H9 (cell line): ENCODE results near the gene CTXN1. TPM values are rescaled to one million over a fixed set of nuclear protein-coding genes. Genes with fewer than 3 reads are reported as not detected.

Source experiments
- DNase-seq: peaks from one replicate; pipeline ENCODE4 v3.0.0-alpha.2; 2017
- H2AFZ ChIP-seq: one replicate; pipeline ENCODE4 v1.6.1; 2013; ENCODE audit warnings: mild to moderate bottlenecking, low read length, control low read depth, moderate library complexity
- H2AK5ac ChIP-seq: 2 replicates; pipeline ENCODE4 v1.6.1; 2013; ENCODE audit warnings: low read length, control low read depth, mixed read lengths; ENCODE audit not compliant: insufficient read length
- H2BK120ac ChIP-seq: one replicate; pipeline ENCODE4 v1.6.1; 2013; ENCODE audit warnings: low read depth, mild to moderate bottlenecking, low read length, control low read depth, inconsistent platforms; ENCODE audit not compliant: poor library complexity, severe bottlenecking
- H2BK12ac ChIP-seq: 2 replicates; pipeline ENCODE4 v1.6.1; 2013; ENCODE audit warnings: low read length, control low read depth, mixed read lengths, low read depth; ENCODE audit not compliant: insufficient read length
- H2BK15ac ChIP-seq: 2 replicates; pipeline ENCODE4 v1.6.1; 2013; ENCODE audit warnings: low read depth, low read length, control low read depth
- H2BK20ac ChIP-seq: one replicate; pipeline ENCODE4 v1.6.1; 2013; ENCODE audit warnings: low read depth, mild to moderate bottlenecking, low read length, control low read depth, inconsistent platforms; ENCODE audit not compliant: poor library complexity, severe bottlenecking
- H2BK5ac ChIP-seq: 2 replicates; pipeline ENCODE4 v1.6.1; 2013; ENCODE audit warnings: low read length, control low read depth, mixed read lengths; ENCODE audit not compliant: insufficient read length
- H3K14ac ChIP-seq: 2 replicates; pipeline ENCODE4 v1.6.1; 2013; ENCODE audit warnings: low read length, control low read depth; ENCODE audit not compliant: insufficient read depth
- H3K18ac ChIP-seq: 2 replicates; pipeline ENCODE4 v1.6.1; 2013; ENCODE audit warnings: low read depth, mild to moderate bottlenecking, mixed read lengths, low read length, control low read depth; ENCODE audit not compliant: insufficient read length
- H3K23ac ChIP-seq: 2 replicates; pipeline ENCODE4 v1.6.1; 2013; ENCODE audit warnings: low read length, control low read depth, mixed read lengths, low read depth; ENCODE audit not compliant: insufficient read length
- H3K23me2 ChIP-seq: 2 replicates; pipeline ENCODE4 v1.6.1; 2013; ENCODE audit warnings: low read depth, mild to moderate bottlenecking, mixed read lengths, low read length, control low read depth; ENCODE audit not compliant: insufficient read length, poor library complexity, severe bottlenecking
- H3K27ac ChIP-seq: 2 replicates; pipeline ENCODE4 v1.5.1; 2013; ENCODE audit warnings: low read length, control low read depth, mixed read lengths, low read depth; ENCODE audit not compliant: insufficient read length
- H3K27me3 ChIP-seq: 2 replicates; pipeline ENCODE4 v1.6.1; 2013; ENCODE audit warnings: low read length, control low read depth, inconsistent platforms; ENCODE audit not compliant: insufficient read depth
- H3K4ac ChIP-seq: 2 replicates; pipeline ENCODE4 v1.6.1; 2013; ENCODE audit warnings: low read depth, mild to moderate bottlenecking, control low read depth, inconsistent platforms, low read length, moderate library complexity
- H3K4me1 ChIP-seq: 2 replicates; pipeline ENCODE4 v1.6.1; 2013; ENCODE audit warnings: low read length, control low read depth, inconsistent platforms; ENCODE audit not compliant: insufficient read depth
- H3K4me2 ChIP-seq: 2 replicates; pipeline ENCODE4 v1.6.1; 2013; ENCODE audit warnings: low read length, control low read depth, mixed read lengths; ENCODE audit not compliant: insufficient read length, insufficient read depth
- H3K56ac ChIP-seq: 2 replicates; pipeline ENCODE4 v1.6.1; 2013; ENCODE audit warnings: low read depth, mild to moderate bottlenecking, mixed read lengths, low read length, control low read depth; ENCODE audit not compliant: insufficient read length
- H3K79me1 ChIP-seq: 2 replicates; pipeline ENCODE4 v1.6.1; 2013; ENCODE audit warnings: low read depth, mild to moderate bottlenecking, moderate library complexity, low read length, control low read depth, inconsistent platforms; ENCODE audit not compliant: insufficient read depth, poor library complexity, severe bottlenecking
- H3K79me2 ChIP-seq: 2 replicates; pipeline ENCODE4 v1.6.1; 2013; ENCODE audit warnings: low read length, control low read depth, inconsistent platforms; ENCODE audit not compliant: insufficient read depth
- H3K9ac ChIP-seq: 2 replicates; pipeline ENCODE4 v1.6.1; 2013; ENCODE audit warnings: low read length, control low read depth, mixed read lengths; ENCODE audit not compliant: insufficient read length; ENCODE audit errors: extremely low read depth
- H3K9me3 ChIP-seq: one replicate; pipeline ENCODE4 v1.6.1; 2013; ENCODE audit warnings: low read depth, low read length, inconsistent platforms; ENCODE audit not compliant: control insufficient read depth
- H3T11ph ChIP-seq: one replicate; pipeline ENCODE4 v1.6.1; 2013; ENCODE audit warnings: mild to moderate bottlenecking, low read length, control low read depth, inconsistent platforms
- H4K20me1 ChIP-seq: one replicate; pipeline ENCODE4 v1.6.1; 2013; ENCODE audit not compliant: control insufficient read depth, insufficient read length, insufficient read depth
- H4K5ac ChIP-seq: 2 replicates; pipeline ENCODE4 v1.6.1; 2013; ENCODE audit warnings: low read depth, mild to moderate bottlenecking, mixed read lengths, low read length, control low read depth; ENCODE audit not compliant: insufficient read length
- H4K8ac ChIP-seq: replicated peaks from 2 replicates; pipeline ENCODE4 v1.6.1; 2013; ENCODE audit warnings: low read length, control low read depth, mixed read lengths, low read depth; ENCODE audit not compliant: insufficient read length
- H4K91ac ChIP-seq: 2 replicates; pipeline ENCODE4 v1.6.1; 2013; ENCODE audit warnings: low read depth, mild to moderate bottlenecking, moderate library complexity, mixed read lengths, low read length, control low read depth; ENCODE audit not compliant: insufficient read length
- H3K27ac Mint-ChIP-seq, 3 experiments: 2 replicates in 2 of 3; 3 replicates in 1 of 3; pipeline ENCODE4 v1.8.0; 2020 to 2021; ENCODE audit warnings: mixed read lengths in 3 of 3, mild to moderate bottlenecking in 1 of 3, moderate library complexity in 1 of 3
- H3K27me3 Mint-ChIP-seq: 2 replicates; pipeline ENCODE4 v1.8.0; 2021; ENCODE audit warnings: low read depth, mild to moderate bottlenecking, moderate library complexity, mixed read lengths
- H3K36me3 Mint-ChIP-seq, 3 experiments: 2 replicates in 2 of 3; 3 replicates in 1 of 3; pipeline ENCODE4 v1.8.0; 2020 to 2021; ENCODE audit warnings: low read depth in 3 of 3, mixed read lengths in 3 of 3; ENCODE audit not compliant: insufficient read depth in 1 of 3
- H3K4me1 Mint-ChIP-seq, 2 experiments: 2 replicates each; pipeline ENCODE4 v1.8.0; 2020; ENCODE audit warnings: mixed read lengths in 2 of 2
- H3K4me3 Mint-ChIP-seq, 2 experiments: 2 replicates in 1 of 2; 3 replicates in 1 of 2; pipeline ENCODE4 v1.8.0; 2020 to 2021; ENCODE audit warnings: mild to moderate bottlenecking in 2 of 2, mixed read lengths in 2 of 2, moderate library complexity in 1 of 2
- H3K9me3 Mint-ChIP-seq, 2 experiments: 2 replicates in 1 of 2; 3 replicates in 1 of 2; pipeline ENCODE4 v1.8.0; 2020; ENCODE audit warnings: mild to moderate bottlenecking in 2 of 2, mixed read lengths in 2 of 2, moderate library complexity in 1 of 2
- WGBS: extraction: QIAGEN DNeasy Blood & Tissue Kit; methylation state at CpG from one replicate; pipeline ENCODE4 v1.1.7; 2013; ENCODE audit warnings: missing lambda C conversion rate, low lambda C conversion rate, mixed read lengths; ENCODE audit not compliant: insufficient read length; ENCODE audit errors: extremely low coverage; 5-methylcytosine and 5-hydroxymethylcytosine counted together
- total RNA-seq: library from RNA; stranded (reverse); gene quantifications from 2 replicates; pipeline ENCODE4 v1.2.1, GENCODE V29; 2021
- TF ChIP-seq, protein P1 (sequence below): fragments of 200-600 bp; sonication (generic); conservative IDR thresholded peaks from 3 replicates; pipeline ENCODE4 v1.8.0; 2021; ENCODE audit warnings: antibody characterized with exemption, mild to moderate bottlenecking

CTXN1 gene
- total RNA-seq, 1 experiment from 2014 or later, result 22.7 TPM

DNA sequence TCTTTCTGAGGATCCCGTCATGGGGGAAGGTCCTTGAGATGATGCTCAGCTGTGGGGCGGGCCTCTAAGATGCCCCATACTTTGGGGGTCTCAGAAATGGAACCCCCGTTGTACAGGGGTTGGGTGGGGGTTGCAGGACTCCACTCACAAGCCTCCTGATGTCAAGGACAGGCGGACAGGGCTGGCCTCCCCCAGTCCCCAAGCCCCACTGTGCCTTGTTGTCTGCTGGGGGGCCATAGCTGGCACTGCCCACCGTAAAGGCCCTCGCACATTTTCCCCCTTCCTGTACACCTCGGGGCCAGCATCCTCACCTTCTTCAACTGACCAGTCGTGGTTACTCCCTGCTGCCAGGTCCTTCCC lies 3.1 kb downstream of the CTXN1 start:
- Histone ChIP-seq H3K23me2 (peaks cover 6% of the 10 kb centered on the region), H3K79me2 (no peaks in the 10 kb centered on the region), H2AK5ac (no peak overlapping the region), H3K9ac (no peak overlapping the region), H3K23ac (no peak overlapping the region), H4K8ac (no peak overlapping the region), H2BK20ac (no peak overlapping the region), H3K14ac (no peak overlapping the region), H3K27ac (no peak overlapping the region), H2BK12ac (no peak overlapping the region), H4K91ac (no peak overlapping the region), H3K4me1 (0 out of 2 replicates have a peak, but pooled peaks cover 4% of the 10 kb centered on the region), H2AFZ (no peak overlapping the region), H3K18ac (no peak overlapping the region), H2BK120ac (no peak overlapping the region), H2BK5ac (no peak overlapping the region), H2BK15ac (no peak overlapping the region), H3K4me2 (no peak overlapping the region), H3K56ac (no peak overlapping the region), H3K4ac (no peak overlapping the region), H3K9me3 (no peaks in the 10 kb centered on the region), H4K5ac (no peak overlapping the region), H3K27me3 (no peaks in the 10 kb centered on the region; the same call in 1 of the 2 replicates), H3T11ph (no peak overlapping the region), H4K20me1 (no peaks in the 10 kb centered on the region), H3K79me1 (no peaks in the 10 kb centered on the region)
- TF ChIP-seq, protein P1, sequence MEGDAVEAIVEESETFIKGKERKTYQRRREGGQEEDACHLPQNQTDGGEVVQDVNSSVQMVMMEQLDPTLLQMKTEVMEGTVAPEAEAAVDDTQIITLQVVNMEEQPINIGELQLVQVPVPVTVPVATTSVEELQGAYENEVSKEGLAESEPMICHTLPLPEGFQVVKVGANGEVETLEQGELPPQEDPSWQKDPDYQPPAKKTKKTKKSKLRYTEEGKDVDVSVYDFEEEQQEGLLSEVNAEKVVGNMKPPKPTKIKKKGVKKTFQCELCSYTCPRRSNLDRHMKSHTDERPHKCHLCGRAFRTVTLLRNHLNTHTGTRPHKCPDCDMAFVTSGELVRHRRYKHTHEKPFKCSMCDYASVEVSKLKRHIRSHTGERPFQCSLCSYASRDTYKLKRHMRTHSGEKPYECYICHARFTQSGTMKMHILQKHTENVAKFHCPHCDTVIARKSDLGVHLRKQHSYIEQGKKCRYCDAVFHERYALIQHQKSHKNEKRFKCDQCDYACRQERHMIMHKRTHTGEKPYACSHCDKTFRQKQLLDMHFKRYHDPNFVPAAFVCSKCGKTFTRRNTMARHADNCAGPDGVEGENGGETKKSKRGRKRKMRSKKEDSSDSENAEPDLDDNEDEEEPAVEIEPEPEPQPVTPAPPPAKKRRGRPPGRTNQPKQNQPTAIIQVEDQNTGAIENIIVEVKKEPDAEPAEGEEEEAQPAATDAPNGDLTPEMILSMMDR, result no peak
- H3K27me3 Mint-ChIP-seq, result peaks cover 19% of the 10 kb centered on the region
- H3K4me1 Mint-ChIP-seq, result peaks cover 20 to 24% of the 10 kb centered on the region in 2 experiments
- WGBS, result no CpG with 5 or more reads among the region's 8 CpGs
- DNase-seq, result no peak
- peaks cover 7 to 16% (median 12%) of the 10 kb centered on the region in 3 experiments; a peak in 5 of 7 replicates for H3K36me3 Mint-ChIP-seq
- no peaks in the 10 kb centered on the region; a peak in 1 of 5 replicates for H3K9me3 Mint-ChIP-seq
- H3K27ac Mint-ChIP-seq, result peak overlapping the region in 1 of 3 experiments; percentile 10; a peak in 1 of 7 replicates
- H3K4me3 Mint-ChIP-seq, result peak overlapping the region in 1 of 2 experiments; percentile 41; a peak in 1 of 5 replicates
